Measurements from ENCODE around the gene AADAT.
A peak's percentile ranks its signal among the peaks of the same experiment; 100 is the strongest.
"Not testable (repeated sequence)": the region's sequence is repeated elsewhere in the genome, so short reads cannot be mapped to it uniquely, and the experiment has no call there.

The AADAT gene

GRCh38 chr4:170057866-170058265 is 31.9 kb downstream of the AADAT start:
- no peak for ATAC-seq
- no peaks in the 10 kb centered on the region for H3K4me1 Mint-ChIP-seq
- H3K27me3 Mint-ChIP-seq = peaks cover 5% of the 10 kb centered on the region
- no peaks in the 10 kb centered on the region for H3K9me3 Mint-ChIP-seq
- H3K4me3 Mint-ChIP-seq = no peak overlapping the region
- DNase-seq = no peak
- no peak overlapping the region for H3K27ac Mint-ChIP-seq

DNA sequence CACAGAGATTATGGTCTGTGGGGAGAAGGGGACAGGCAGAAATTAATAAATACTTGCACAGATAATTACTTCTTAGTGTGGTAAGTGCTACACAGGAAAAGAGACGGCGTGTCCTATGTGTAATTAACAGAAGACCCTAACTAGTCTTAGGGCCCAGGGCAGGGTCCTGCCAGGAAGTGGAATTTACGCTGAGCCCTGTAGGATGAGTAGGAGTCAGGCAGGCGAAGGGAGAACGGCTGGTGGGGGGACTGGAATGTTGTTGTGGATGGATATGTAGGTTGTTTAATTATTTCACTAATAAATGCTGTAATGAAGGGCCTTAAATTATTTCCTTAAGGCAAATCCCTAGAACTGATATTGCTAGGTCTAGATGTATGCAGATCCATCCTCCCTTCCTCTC is 36.8 kb downstream of the AADAT start:
- ATAC-seq = no peak

GRCh38 chr4:170051402-170051801 is 38.4 kb downstream of the AADAT start:
- H3K27me3 Mint-ChIP-seq = no peaks in the 10 kb centered on the region
- ATAC-seq (no peak), DNase-seq (no peak)
- no peak overlapping the region for H3K27ac Mint-ChIP-seq
- no peak overlapping the region for H3K4me3 Mint-ChIP-seq
- H3K9me3 Mint-ChIP-seq = no peaks in the 10 kb centered on the region
- H3K4me1 Mint-ChIP-seq = no peaks in the 10 kb centered on the region

More for the DNA sequence above, 36.8 kb downstream of the AADAT start:
- Mint-ChIP-seq H3K27ac (peak overlapping the region in 1 of 2 donors; percentile 65), H3K4me3 (no peak overlapping the region), H3K9me3 (no peaks in the 10 kb centered on the region), H3K4me1 (no peaks in the 10 kb centered on the region), H3K27me3 (no peaks in the 10 kb centered on the region)
- DNase-seq = no peak

DNA sequence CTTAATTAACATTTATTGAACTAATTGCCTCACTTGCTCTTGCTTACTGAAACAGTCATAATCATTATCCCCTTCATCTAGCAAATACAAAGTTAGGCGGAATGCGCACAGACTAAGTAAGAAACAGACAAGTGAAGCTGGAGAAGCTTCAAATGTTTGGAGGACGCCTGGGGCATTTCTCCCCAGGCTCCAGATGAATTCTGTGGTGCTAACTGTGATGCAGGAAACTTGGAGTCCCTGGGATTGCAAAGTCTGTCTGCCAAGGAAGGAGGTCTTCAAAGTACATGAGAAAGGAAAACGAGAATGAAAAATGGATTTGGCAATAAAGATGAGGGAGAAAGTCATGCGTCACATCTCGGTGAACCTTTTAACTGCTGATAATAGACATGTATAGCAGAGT is 40.0 kb downstream of the AADAT start:
- Mint-ChIP-seq H3K4me3 (no peak overlapping the region), H3K27ac (peak overlapping the region in 1 of 2 donors; percentile 16), H3K27me3 (no peaks in the 10 kb centered on the region), H3K4me1 (no peaks in the 10 kb centered on the region), H3K9me3 (no peaks in the 10 kb centered on the region)
- no peak for DNase-seq
- no peak for ATAC-seq

GRCh38 chr4:170047771-170048354 is 41.9 kb downstream of the AADAT start:
- DNase-seq = peak; percentile 24 to 29
- Mint-ChIP-seq H3K4me3 (no peak overlapping the region), H3K27ac (no peak overlapping the region), H3K4me1 (no peaks in the 10 kb centered on the region), H3K9me3 (no peaks in the 10 kb centered on the region), H3K27me3 (no peaks in the 10 kb centered on the region)
- no peak for ATAC-seq

- not testable (repeated sequence) for H3K4me1 Mint-ChIP-seq, H3K27ac Mint-ChIP-seq, DNase-seq, H3K9me3 Mint-ChIP-seq, H3K27me3 Mint-ChIP-seq, H3K4me3 Mint-ChIP-seq, ATAC-seq
These were observed 43.6 kb downstream of the AADAT start for GRCh38 chr4:170046156-170046555.

- no peak for ATAC-seq
These were observed 49.6 kb downstream of the AADAT start for GRCh38 chr4:170040031-170040680.

GRCh38 chr4:170038769-170039168 is 51.0 kb downstream of the AADAT start:
- no peak overlapping the region for H3K27ac Mint-ChIP-seq
- H3K4me1 Mint-ChIP-seq = no peaks in the 10 kb centered on the region
- no peak for ATAC-seq
- H3K27me3 Mint-ChIP-seq = no peaks in the 10 kb centered on the region
- H3K4me3 Mint-ChIP-seq = no peak overlapping the region
- no peaks in the 10 kb centered on the region for H3K9me3 Mint-ChIP-seq
- DNase-seq = no peak

More at GRCh38 chr4:170040031-170040680, 49.6 kb downstream of the AADAT start:
- Mint-ChIP-seq H3K9me3 (no peaks in the 10 kb centered on the region), H3K27me3 (no peaks in the 10 kb centered on the region), H3K4me1 (no peaks in the 10 kb centered on the region), H3K27ac (no peak overlapping the region), H3K4me3 (no peak overlapping the region)
- DNase-seq = no peak

DNA sequence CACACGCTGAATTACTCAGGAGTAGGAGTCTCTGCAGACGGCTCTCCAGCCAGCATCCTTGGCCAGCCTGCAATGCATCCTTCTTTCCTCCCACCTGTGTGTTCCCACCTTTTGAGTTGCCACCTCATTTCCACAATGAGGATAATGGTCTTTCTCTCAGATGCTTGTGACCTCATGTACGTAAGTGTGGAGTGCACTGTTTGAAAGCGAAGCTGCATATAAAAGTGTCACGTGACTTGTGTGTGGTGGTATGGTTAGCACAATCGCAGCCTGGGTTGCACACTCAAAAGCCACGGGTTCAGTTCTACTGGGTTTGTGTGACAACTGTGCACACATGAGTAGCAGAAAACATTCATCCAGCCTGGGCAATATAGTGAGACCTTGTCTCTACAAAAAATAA is 51.5 kb downstream of the AADAT start:
- H3K9me3 Mint-ChIP-seq = no peaks in the 10 kb centered on the region
- ATAC-seq (no peak), DNase-seq (no peak)
- H3K27me3 Mint-ChIP-seq = no peaks in the 10 kb centered on the region
- H3K27ac Mint-ChIP-seq = no peak overlapping the region
- no peak overlapping the region for H3K4me3 Mint-ChIP-seq
- H3K4me1 Mint-ChIP-seq = no peaks in the 10 kb centered on the region

GRCh38 chr4:170037481-170037880 is 52.3 kb downstream of the AADAT start:
- Mint-ChIP-seq H3K27me3 (no peaks in the 10 kb centered on the region), H3K4me3 (no peak overlapping the region), H3K4me1 (no peaks in the 10 kb centered on the region), H3K9me3 (no peaks in the 10 kb centered on the region), H3K27ac (no peak overlapping the region)
- no peak for ATAC-seq
- DNase-seq = no peak

DNA sequence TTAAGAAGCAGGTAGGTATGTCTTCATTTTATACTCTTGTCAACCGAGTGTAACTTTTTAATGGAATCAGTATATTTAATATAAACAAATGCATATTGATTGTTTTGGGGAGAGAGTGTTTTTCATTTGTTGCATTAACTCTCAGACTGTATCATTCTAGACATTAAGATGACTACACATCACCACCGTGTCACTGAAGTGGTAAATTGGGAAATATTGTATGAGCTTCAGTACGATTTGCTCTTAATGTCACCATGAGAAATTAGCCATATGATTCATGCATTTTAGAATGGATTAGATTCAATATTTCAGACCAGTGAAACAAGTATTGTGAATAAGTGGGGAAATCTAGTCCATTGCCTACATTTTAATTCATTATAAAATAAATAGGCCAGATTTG is 53.9 kb downstream of the AADAT start:
- H3K9me3 Mint-ChIP-seq = no peaks in the 10 kb centered on the region
- H3K27ac Mint-ChIP-seq = no peak overlapping the region
- DNase-seq = no peak
- H3K4me3 Mint-ChIP-seq = no peak overlapping the region
- H3K27me3 Mint-ChIP-seq = no peaks in the 10 kb centered on the region
- no peak for ATAC-seq
- H3K4me1 Mint-ChIP-seq = no peaks in the 10 kb centered on the region

GRCh38 chr4:170035231-170035630 is 54.5 kb downstream of the AADAT start:
- Mint-ChIP-seq H3K27me3 (no peaks in the 10 kb centered on the region), H3K9me3 (no peaks in the 10 kb centered on the region), H3K4me1 (no peaks in the 10 kb centered on the region), H3K4me3 (no peak overlapping the region), H3K27ac (no peak overlapping the region)
- DNase-seq (no peak), ATAC-seq (no peak)

DNA sequence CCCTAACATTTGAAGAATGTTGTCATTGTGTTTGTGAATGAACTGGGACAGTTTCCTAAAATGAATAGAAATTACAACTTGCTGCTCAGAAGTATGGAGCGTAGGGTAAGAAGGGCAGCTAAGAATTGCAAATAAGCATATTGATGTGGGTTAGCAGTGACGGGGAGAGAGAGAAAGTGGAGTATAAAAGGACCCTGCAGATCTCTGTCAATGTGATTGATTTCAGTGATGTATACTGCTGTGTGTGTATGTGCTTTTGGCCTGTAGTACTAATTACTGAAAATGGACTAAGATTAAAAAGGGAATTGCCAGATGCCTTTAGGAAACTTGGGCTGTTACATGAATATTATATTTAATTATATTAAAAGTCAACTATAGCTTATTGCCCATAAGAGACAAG is 55.8 kb downstream of the AADAT start:
- Mint-ChIP-seq H3K27me3 (peaks cover 10% of the 10 kb centered on the region), H3K27ac (no peak overlapping the region), H3K4me1 (no peaks in the 10 kb centered on the region), H3K9me3 (no peaks in the 10 kb centered on the region), H3K4me3 (no peak overlapping the region)
- ATAC-seq (no peak), DNase-seq (no peak)

- H3K27me3 Mint-ChIP-seq = peaks cover 33% of the 10 kb centered on the region
- H3K4me3 Mint-ChIP-seq = no peak overlapping the region
- no peak for ATAC-seq
- no peak overlapping the region for H3K27ac Mint-ChIP-seq
- DNase-seq = no peak
- peaks cover 0 to 6% of the 10 kb centered on the region in 2 donors for H3K9me3 Mint-ChIP-seq
- H3K4me1 Mint-ChIP-seq = peaks cover 14% of the 10 kb centered on the region
These were observed 59.6 kb downstream of the AADAT start for GRCh38 chr4:170030121-170030520.

DNA sequence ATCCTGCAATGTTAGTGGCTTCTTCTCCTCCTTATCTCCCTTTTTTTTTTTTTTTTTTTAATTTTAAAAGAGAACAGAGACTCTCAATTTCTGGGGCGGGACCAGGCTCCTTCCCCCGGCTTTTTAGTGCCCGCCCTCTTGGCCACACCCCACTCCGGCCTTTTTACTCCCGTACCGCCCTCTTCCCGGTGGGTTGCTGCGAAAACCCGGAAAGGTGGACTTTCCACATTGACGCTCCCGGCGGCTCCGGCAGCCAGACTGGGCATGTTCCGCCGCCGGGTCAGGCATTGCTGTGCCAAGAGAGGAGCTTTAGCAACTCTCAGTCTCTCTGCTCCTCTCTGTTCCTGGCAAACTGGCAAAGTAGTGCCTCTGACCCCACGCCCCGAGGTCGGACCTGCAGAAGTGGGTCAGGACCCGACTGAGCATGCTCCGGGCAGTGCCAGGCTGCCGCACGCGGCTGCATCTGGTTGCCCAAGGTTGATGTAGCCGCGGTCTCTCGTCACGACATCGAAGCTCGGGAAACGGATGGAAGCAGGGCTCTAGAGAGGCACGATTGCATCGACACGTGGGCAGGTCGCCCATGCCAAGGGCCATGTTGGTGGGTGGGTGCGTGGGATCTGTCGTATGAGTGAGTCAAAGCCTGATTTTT is 62.5 kb downstream of the AADAT start:
- peak overlapping the region; percentile 86 to 90 for H3K4me3 Mint-ChIP-seq
- DNase-seq (peak; percentile 89 to 91), ATAC-seq (peak; percentile 72)
- H3K27ac Mint-ChIP-seq = peak overlapping the region; percentile 94 to 96
- H3K9me3 Mint-ChIP-seq = peaks cover 0 to 6% of the 10 kb centered on the region in 2 donors
- peaks cover 33% of the 10 kb centered on the region for H3K27me3 Mint-ChIP-seq
- H3K4me1 Mint-ChIP-seq = peaks cover 14% of the 10 kb centered on the region

DNA sequence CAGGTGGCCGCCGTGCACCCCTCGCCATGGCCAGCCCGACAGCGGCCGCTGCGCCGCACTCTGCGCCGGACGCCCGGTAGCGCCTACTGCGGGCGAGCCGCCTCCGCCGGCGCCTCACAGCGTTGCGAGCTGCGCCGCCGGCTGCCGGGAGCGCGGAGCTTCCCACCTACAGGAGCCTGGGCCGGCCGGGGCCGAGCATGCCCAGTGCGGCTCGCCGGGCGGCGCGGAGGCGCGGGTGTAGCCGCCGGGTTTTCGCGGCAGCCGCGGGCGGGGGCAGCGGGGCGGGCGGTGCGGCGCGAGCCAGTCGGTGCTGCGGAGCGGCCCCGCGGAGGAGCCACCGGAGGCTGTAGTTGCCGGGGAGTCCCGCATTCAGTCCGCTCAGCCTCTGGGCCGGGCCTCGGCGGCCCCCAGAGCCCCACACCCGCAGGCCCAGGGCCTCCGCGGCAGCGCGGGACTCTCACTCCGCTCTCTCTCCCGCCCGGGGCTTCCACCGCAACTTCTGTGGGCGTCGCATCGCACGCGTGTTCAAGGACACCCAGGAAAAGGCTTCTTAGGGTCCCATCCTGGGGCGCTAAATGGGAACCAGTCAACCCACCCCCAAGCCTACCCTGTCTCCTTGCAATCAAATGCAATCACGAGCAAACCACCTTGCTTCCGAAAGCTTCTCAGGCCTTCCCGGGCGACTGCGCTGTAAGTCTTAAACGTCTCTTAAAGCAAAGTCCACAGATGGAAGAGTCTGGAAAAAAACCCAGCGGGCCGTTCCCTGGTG is 63.3 kb downstream of the AADAT start, which contains the start of gene MFAP3L:
TSS of gene MFAP3L (minus strand) at position 143 of the 769 bp plus-strand sequence. CDS start 20,518 bp downstream, outside the sequence.
- H3K27ac Mint-ChIP-seq = peak within 1 kb of the TSS; percentile 96 to 97
- H3K9me3 Mint-ChIP-seq = peaks cover 0 to 6% of the 10 kb centered on the region in 2 donors
- H3K27me3 Mint-ChIP-seq = peaks cover 33% of the 10 kb centered on the region
- H3K4me1 Mint-ChIP-seq = peaks cover 14% of the 10 kb centered on the region
- peak; percentile 88 for ATAC-seq
- peak within 1 kb of the TSS; percentile 89 to 90 for H3K4me3 Mint-ChIP-seq
- peak; percentile 89 to 90 for DNase-seq

Measured in stimulated activated naive CD8-positive, alpha-beta T cell treated with anti-CD3 and anti-CD28 coated beads, Interleukin-15, amount 100 ng/mL, for 72 hours (primary cell).